Tibial nerve (tissue), 4 donors: ENCODE data around the gene GABRA4. TPM values are rescaled to one million over a fixed set of nuclear protein-coding genes. Genes with fewer than 3 reads are reported as not detected.

ENCODE experiments used
- DNase-seq, 2 donors: peaks; one replicate each; pipeline ENCODE4 v3.0.0-alpha.2; 2019; ENCODE audit warnings: low spot score in 2 of 2
- H3K27ac ChIP-seq, 4 donors: fragments of 200-600 bp; sonication (generic) in 3 of 4; one replicate each; pipeline ENCODE4 v1.5.1; 2017 to 2019; ENCODE audit warnings: mild to moderate bottlenecking in 1 of 4
- H3K27me3 ChIP-seq, 2 donors: fragments of 200-600 bp; sonication (generic) in 1 of 2; one replicate each; pipeline versions ENCODE4 v1.5.1 to v1.6.0; 2017 to 2019
- H3K36me3 ChIP-seq, 3 donors: fragments of 200-600 bp; sonication (generic); one replicate each; pipeline ENCODE4 v1.5.1; 2018 to 2019
- H3K4me1 ChIP-seq, 4 donors: fragments of 200-600 bp; sonication (generic) in 3 of 4; one replicate each; pipeline ENCODE4 v1.5.1; 2017 to 2019
- H3K4me3 ChIP-seq, 4 donors: fragments of 200-600 bp; sonication (generic) in 3 of 4; one replicate each; pipeline ENCODE4 v1.5.1; 2017 to 2019; ENCODE audit warnings: mild to moderate bottlenecking in 1 of 4, moderate library complexity in 1 of 4
- H3K9me3 ChIP-seq, 4 donors: fragments of 200-600 bp; sonication (generic) in 3 of 4; one replicate each; pipeline ENCODE4 v1.5.1; 2017 to 2019
- CTCF ChIP-seq, 5 experiments: fragments of 200-600 bp in 3 of 5; fragments of 450-650 bp in 2 of 5; sonication (generic) in 3 of 5; IDR thresholded peaks; one replicate each; pipeline ENCODE4 v1.5.1; 2016 to 2019; ENCODE audit warnings: antibody characterized with exemption in 5 of 5, mild to moderate bottlenecking in 3 of 5, moderate library complexity in 2 of 5
- EP300 ChIP-seq, 2 donors: sonication (generic); formaldehyde crosslinking; IDR thresholded peaks; one replicate each; pipeline ENCODE4 v1.6.1; 2017; ENCODE audit warnings: antibody characterized with exemption in 2 of 2, mild to moderate bottlenecking in 1 of 2
- POLR2A ChIP-seq, 2 donors: fragments of 450-650 bp; IDR thresholded peaks; one replicate each; pipeline ENCODE4 v1.6.1; 2017; ENCODE audit warnings: antibody characterized with exemption in 2 of 2, mild to moderate bottlenecking in 2 of 2, moderate library complexity in 2 of 2
- WGBS, 2 donors: methylation state at CpG; one replicate each; pipeline ENCODE4 v1.1.5; 2018; 5-methylcytosine and 5-hydroxymethylcytosine counted together
- total RNA-seq, 4 donors: library from RNA; depleted of rRNA; stranded (reverse); fragments of >200 nt; gene quantifications; one replicate each; pipeline ENCODE4 v1.1.0, GENCODE V29; 2016

Gene GABRA4
- total RNA-seq, 4 donors from 2014 or later: under 0.01 TPM; not detected in 2

DNA sequence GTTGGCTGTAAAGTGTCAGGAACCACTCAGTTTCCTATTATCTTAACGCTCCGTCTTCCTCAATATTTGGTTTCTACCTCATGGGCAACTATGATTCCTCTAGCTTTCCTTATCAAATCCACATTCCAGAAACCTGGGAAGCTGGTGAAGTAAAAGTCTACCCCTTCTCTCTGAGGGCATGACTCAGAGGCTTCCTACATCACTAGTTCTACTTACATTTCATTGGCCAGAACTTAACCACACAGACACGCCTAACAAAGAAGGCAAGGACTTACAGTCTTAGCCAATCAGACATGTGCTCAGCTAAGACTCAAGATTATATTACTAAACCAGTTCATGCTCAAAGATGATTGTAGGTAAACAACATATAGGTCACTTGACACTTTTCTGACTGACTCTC is 114.7 kb downstream of the GABRA4 start:
- no peak overlapping the region for H3K4me3 ChIP-seq
- H3K9me3 ChIP-seq: no peaks in the 10 kb centered on the region
- DNase-seq: no peak
- TF ChIP-seq POLR2A (IDR thresholded peaks at IDR 0.05) (no peak), EP300 (IDR thresholded peaks at IDR 0.05) (no peak), CTCF (IDR thresholded peaks at IDR 0.05) (no peak)
- WGBS, 2 donors: 87 to 94% methylated on average over 3 of the region's 3 CpGs
- H3K36me3 ChIP-seq: no peaks in the 10 kb centered on the region
- no peaks in the 10 kb centered on the region for H3K4me1 ChIP-seq
- H3K27ac ChIP-seq: no peak overlapping the region
- no peaks in the 10 kb centered on the region for H3K27me3 ChIP-seq

DNA sequence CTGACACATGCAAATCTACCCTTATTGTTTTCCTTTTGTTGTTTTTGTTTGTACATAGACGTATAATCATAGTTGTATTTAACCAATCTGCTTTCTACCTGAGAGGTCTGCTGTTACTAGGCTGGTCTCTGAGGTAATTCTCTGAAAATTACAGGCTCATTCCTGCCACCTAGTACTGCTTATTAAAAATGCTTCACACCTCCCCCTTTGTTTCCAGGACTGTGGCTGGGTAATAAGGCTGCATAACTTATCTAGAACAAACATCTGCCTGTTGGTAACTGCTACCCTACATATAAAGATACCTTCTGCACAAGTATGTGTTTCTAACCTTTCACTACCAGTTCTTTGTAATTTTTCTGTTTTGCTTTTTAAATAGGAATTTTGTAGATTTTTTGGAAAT is 118.6 kb downstream of the GABRA4 start:
- H3K4me1 ChIP-seq: no peaks in the 10 kb centered on the region
- peaks cover 0 to 11% (median 3%) of the 10 kb centered on the region in 4 donors for H3K9me3 ChIP-seq
- no peak overlapping the region for H3K27ac ChIP-seq
- no peaks in the 10 kb centered on the region for H3K27me3 ChIP-seq
- no peak for DNase-seq
- no peak overlapping the region for H3K4me3 ChIP-seq
- TF ChIP-seq POLR2A (IDR thresholded peaks at IDR 0.05) (no peak), CTCF (IDR thresholded peaks at IDR 0.05) (no peak), EP300 (IDR thresholded peaks at IDR 0.05) (no peak)
- WGBS, 2 donors: 29 to 43% methylated on average over 1 of the region's 1 CpG
- H3K36me3 ChIP-seq: no peaks in the 10 kb centered on the region

DNA sequence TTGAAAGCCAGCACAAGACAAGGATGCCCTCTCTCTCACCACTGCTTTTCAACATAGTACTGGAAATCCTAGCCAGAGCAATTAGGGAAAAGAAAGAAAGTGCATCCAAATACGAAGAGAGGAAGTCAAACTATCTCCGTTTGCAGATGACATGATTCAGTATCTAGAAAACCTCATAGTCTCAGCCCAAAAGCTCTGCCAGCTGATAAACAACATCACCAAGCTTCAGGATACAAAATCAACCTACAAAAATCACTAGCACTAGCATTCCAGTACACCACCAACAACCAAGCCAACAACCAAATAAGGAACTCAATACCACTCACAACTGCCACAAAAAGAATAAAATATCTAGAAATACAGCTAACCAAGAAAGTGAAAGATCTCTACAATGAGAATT is 123.0 kb downstream of the GABRA4 start:
- Histone ChIP-seq H3K9me3 (peaks cover 0 to 11% (median 3%) of the 10 kb centered on the region in 4 donors), H3K36me3 (no peaks in the 10 kb centered on the region), H3K27ac (no peak overlapping the region), H3K4me1 (no peaks in the 10 kb centered on the region), H3K27me3 (no peaks in the 10 kb centered on the region), H3K4me3 (no peak overlapping the region)
- WGBS, 2 donors: 58 to 65% methylated on average over 2 of the region's 2 CpGs
- DNase-seq: no peak
- no peak for TF ChIP-seq CTCF (IDR thresholded peaks at IDR 0.05)
- TF ChIP-seq POLR2A (IDR thresholded peaks at IDR 0.05): no peak
- no peak for TF ChIP-seq EP300 (IDR thresholded peaks at IDR 0.05)

Other genes starting within 250 kb of the GABRA4 start
- not detected for gene COX7B2, start 84.3 kb downstream of the GABRA4 start, total RNA-seq
- gene GABRB1, start 38.0 kb upstream of the GABRA4 start, total RNA-seq: not detected